SHP77 treated with DMSO at 0.1 percent for 48 hours (cell line): ENCODE data around the gene PTK7.

Experiments used
- DNase-seq: peaks from one replicate; lab custom pipeline; 2025; lab: John Stamatoyannopoulos, UW

Gene PTK7

DNA sequence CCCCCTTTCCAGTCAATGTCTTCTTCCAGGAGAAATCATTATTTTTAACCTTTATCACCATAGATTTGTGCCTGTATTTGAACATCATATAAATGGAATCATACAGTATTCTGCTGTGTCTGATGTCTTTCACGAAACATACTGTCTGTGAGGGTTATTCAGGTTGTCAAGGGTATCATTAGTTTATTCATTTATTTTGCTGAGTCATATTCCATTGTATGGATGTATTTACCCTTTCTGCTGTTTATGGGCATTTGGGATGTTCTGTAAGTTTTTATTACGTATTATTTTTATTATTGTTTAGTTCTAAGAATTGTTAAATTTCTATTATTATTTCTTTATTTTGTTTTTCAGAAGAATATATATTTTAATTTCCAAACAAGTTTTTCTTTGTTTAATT is 131.2 kb downstream of the PTK7 start:
- DNase-seq = no peak
